Measurements from ENCODE around the gene MEPCE. TPM values are rescaled to one million over a fixed set of nuclear protein-coding genes. Genes with fewer than 3 reads are reported as not detected.

MEPCE gene
- total RNA-seq, 2 donors from 2014 or later, result 14.0 to 34.9 TPM

- WGBS, 2 donors, result 84 to 88% methylated on average over 1 of the region's 1 CpG
- ATAC-seq (no peak), DNase-seq (no peak)
- H3K4me3 ChIP-seq, result no peak overlapping the region
- H3K27ac ChIP-seq, result no peak overlapping the region
- no peaks in the 10 kb centered on the region for H3K9me3 ChIP-seq
- intact Hi-C loops (cut with DNase I), result no loop called here
- H3K27me3 ChIP-seq, result no peaks in the 10 kb centered on the region
- H3K36me3 ChIP-seq (replicated peaks in 1 of 2; ENCODE audit: insufficient read depth in 1 of 2, low read depth in 2 of 2), result no peaks in the 10 kb centered on the region
- TF ChIP-seq POLR2A (IDR thresholded peaks at IDR 0.05), result no peak
- no peak for TF ChIP-seq CTCF (IDR thresholded peaks at IDR 0.05)
- no peaks in the 10 kb centered on the region for H3K4me1 ChIP-seq
These were observed 10.5 kb upstream of the MEPCE start for GRCh38 chr7:100418930-100419659.

- 63 to 71% methylated on average over 1 of the region's 1 CpG for WGBS, 2 donors
- intact Hi-C loops (cut with DNase I), result no loop called here
These were observed 9.9 kb upstream of the MEPCE start for GRCh38 chr7:100419660-100420226.

GRCh38 chr7:100423315-100423714 lies 6.3 kb upstream of the MEPCE start:
- intact Hi-C loops (cut with DNase I), result no loop called here
- Histone ChIP-seq H3K36me3 (replicated peaks in 1 of 2; ENCODE audit: insufficient read depth in 1 of 2, low read depth in 2 of 2) (no peaks in the 10 kb centered on the region), H3K9me3 (no peaks in the 10 kb centered on the region), H3K4me3 (no peak overlapping the region), H3K4me1 (peaks cover 10% of the 10 kb centered on the region), H3K27me3 (no peaks in the 10 kb centered on the region), H3K27ac (no peak overlapping the region)
- ATAC-seq (no peak), DNase-seq (no peak)
- TF ChIP-seq POLR2A (IDR thresholded peaks at IDR 0.05) (no peak), CTCF (IDR thresholded peaks at IDR 0.05) (no peak)
- 78 to 80% methylated on average over 6 of the region's 6 CpGs for WGBS, 2 donors

More at GRCh38 chr7:100419660-100420226, 9.9 kb upstream of the MEPCE start:
- Histone ChIP-seq H3K27me3 (no peaks in the 10 kb centered on the region), H3K4me1 (no peaks in the 10 kb centered on the region), H3K4me3 (no peak overlapping the region), H3K27ac (no peak overlapping the region), H3K9me3 (no peaks in the 10 kb centered on the region), H3K36me3 (replicated peaks in 1 of 2; ENCODE audit: insufficient read depth in 1 of 2, low read depth in 2 of 2) (no peaks in the 10 kb centered on the region)
- TF ChIP-seq POLR2A (IDR thresholded peaks at IDR 0.05), result no peak
- TF ChIP-seq CTCF (IDR thresholded peaks at IDR 0.05), result no peak
- ATAC-seq (no peak), DNase-seq (no peak)

GRCh38 chr7:100425347-100425746 lies 4.3 kb upstream of the MEPCE start:
- Histone ChIP-seq H3K4me3 (no peak overlapping the region), H3K4me1 (peaks cover 13% of the 10 kb centered on the region), H3K27me3 (no peaks in the 10 kb centered on the region), H3K36me3 (replicated peaks in 1 of 2; ENCODE audit: insufficient read depth in 1 of 2, low read depth in 2 of 2) (no peaks in the 10 kb centered on the region), H3K27ac (no peak overlapping the region), H3K9me3 (no peaks in the 10 kb centered on the region)
- DNase-seq, result no peak
- ATAC-seq, result no peak
- TF ChIP-seq POLR2A (IDR thresholded peaks at IDR 0.05), result no peak
- no peak for TF ChIP-seq CTCF (IDR thresholded peaks at IDR 0.05)
- 23 to 76% methylated on average over 1 of the region's 1 CpG for WGBS, 2 donors
- intact Hi-C loops (cut with DNase I), result no loop called here

- no peaks in the 10 kb centered on the region for H3K27me3 ChIP-seq
- peaks cover 25% of the 10 kb centered on the region for H3K4me1 ChIP-seq
- no peak overlapping the region for H3K4me3 ChIP-seq
- intact Hi-C loops (cut with DNase I), result no loop called here
- ATAC-seq (no peak), DNase-seq (no peak)
- no peaks in the 10 kb centered on the region for H3K9me3 ChIP-seq
- H3K36me3 ChIP-seq (replicated peaks in 1 of 2; ENCODE audit: insufficient read depth in 1 of 2, low read depth in 2 of 2), result no peaks in the 10 kb centered on the region
- TF ChIP-seq CTCF (IDR thresholded peaks at IDR 0.05), result no peak
- TF ChIP-seq POLR2A (IDR thresholded peaks at IDR 0.05), result no peak
- no peak overlapping the region for H3K27ac ChIP-seq
These were observed 3.1 kb upstream of the MEPCE start for GRCh38 chr7:100426516-100426915.

All from body of pancreas (tissue), 4 donors.